HG02759 (cell line): ENCODE results near the gene IL21.
A peak's percentile ranks its signal among the peaks of the same experiment; 100 is the strongest.
"Not testable (repeated sequence)": the region's sequence is repeated elsewhere in the genome, so short reads cannot be mapped to it uniquely, and the experiment has no call there.

Source experiments
- ATAC-seq: cut with Tn5 transposase; IDR thresholded peaks from one replicate; pipeline ENCODE4 v1.9.1; 2021; ENCODE audit warnings: mild to moderate bottlenecking, moderate library complexity; ENCODE audit not compliant: unreplicated experiment

The IL21 gene

GRCh38 chr4:122583906-122584305, 37.0 kb downstream of the IL21 start:
- no peak for ATAC-seq

GRCh38 chr4:122577808-122578781, 42.8 kb downstream of the IL21 start:
- peak; percentile 74 for ATAC-seq

GRCh38 chr4:122577189-122577553, 43.7 kb downstream of the IL21 start:
- no peak for ATAC-seq

GRCh38 chr4:122576261-122577188, 44.3 kb downstream of the IL21 start:
- peak; percentile 69 for ATAC-seq

GRCh38 chr4:122574347-122574746, 46.5 kb downstream of the IL21 start:
- ATAC-seq: not testable (repeated sequence)

GRCh38 chr4:122562449-122562848, 58.4 kb downstream of the IL21 start:
- ATAC-seq: no peak
